Thoracic aorta (tissue), 2 donors: ENCODE measurements around the gene SCT. TPM values are rescaled to one million over a fixed set of nuclear protein-coding genes. Genes with fewer than 3 reads are reported as not detected.

ENCODE experiments used
- ATAC-seq: fragments of 150-250 bp; one replicate; pipeline ENCODE4 v1.8.0; 2017; ENCODE audit warnings: low read depth; ENCODE audit not compliant: insufficient number of reproducible peaks, low FRiP score
- DNase-seq: peaks from one replicate; pipeline ENCODE4 v3.0.0-alpha.2; 2020; ENCODE audit warnings: low spot score
- H3K27ac ChIP-seq, 2 donors: fragments of 200-600 bp; sonication (generic); 1 replicate in 1 of 2; 2 replicates in 1 of 2; pipeline ENCODE4 v1.5.1; 2016; ENCODE audit warnings: mild to moderate bottlenecking in 2 of 2, moderate library complexity in 2 of 2
- H3K27me3 ChIP-seq: fragments of 200-600 bp; sonication (generic); replicated peaks from 2 replicates; pipeline ENCODE4 v1.6.0; 2016; ENCODE audit warnings: mild to moderate bottlenecking; ENCODE audit not compliant: insufficient read depth
- H3K36me3 ChIP-seq: fragments of 200-600 bp; sonication (generic); one replicate; pipeline ENCODE4 v1.5.1; 2016
- H3K4me1 ChIP-seq, 2 donors: fragments of 200-600 bp; sonication (generic); 1 replicate in 1 of 2; 2 replicates in 1 of 2; pipeline versions ENCODE4 v1.5.1 to v1.6.0; 2016; ENCODE audit warnings: low read depth in 2 of 2, mild to moderate bottlenecking in 1 of 2; ENCODE audit not compliant: control insufficient read depth in 1 of 2
- H3K4me3 ChIP-seq: fragments of 200-600 bp; sonication (generic); 2 replicates; pipeline ENCODE4 v1.5.1; 2016; ENCODE audit warnings: mild to moderate bottlenecking
- H3K9me3 ChIP-seq: fragments of 200-600 bp; sonication (generic); 2 replicates; pipeline ENCODE4 v1.5.1; 2016
- CTCF ChIP-seq: fragments of 200-600 bp; sonication (generic); IDR thresholded peaks from one replicate; pipeline ENCODE4 v1.5.1; 2019; ENCODE audit warnings: antibody characterized with exemption
- total RNA-seq, 2 donors: library from RNA; depleted of rRNA; stranded (reverse); fragments of >200 nt; gene quantifications; one replicate each; pipeline versions ENCODE4 v1.1.0 to v1.2.3, GENCODE V29; 2016

The SCT gene
- total RNA-seq, 2 donors from 2014 or later, result not detected

- Histone ChIP-seq H3K36me3 (peaks cover 11% of the 10 kb centered on the region), H3K27me3 (no peaks in the 10 kb centered on the region), H3K27ac (no peak overlapping the region), H3K4me1 (peaks cover 4 to 15% of the 10 kb centered on the region in 2 donors), H3K9me3 (no peaks in the 10 kb centered on the region), H3K4me3 (peak overlapping the region; percentile 54)
- DNase-seq (no peak), ATAC-seq (no peak)
- no peak for TF ChIP-seq CTCF
These were observed 10.9 kb upstream of the SCT start for GRCh38 chr11:637593-638521.

GRCh38 chr11:637333-637592 lies 10.3 kb upstream of the SCT start:
- H3K9me3 ChIP-seq, result no peaks in the 10 kb centered on the region
- peaks cover 4 to 15% of the 10 kb centered on the region in 2 donors for H3K4me1 ChIP-seq
- peaks cover 9% of the 10 kb centered on the region for H3K36me3 ChIP-seq
- H3K27ac ChIP-seq, result no peak overlapping the region
- peak overlapping the region; percentile 54 for H3K4me3 ChIP-seq
- no peak for DNase-seq
- no peaks in the 10 kb centered on the region for H3K27me3 ChIP-seq
- TF ChIP-seq CTCF, result no peak
- no peak for ATAC-seq

GRCh38 chr11:636511-637332 lies 9.7 kb upstream of the SCT start, which contains the start of gene DRD4:
Gene DRD4 (plus strand): TSS chr11:637269. CDS start chr11:637305, 36 bp downstream.
- H3K4me1 ChIP-seq, result peaks cover 4 to 15% of the 10 kb centered on the region in 2 donors
- no peak within 1 kb of the TSS for H3K27ac ChIP-seq
- no peak for TF ChIP-seq CTCF
- peaks cover 3% of the 10 kb centered on the region for H3K36me3 ChIP-seq
- H3K4me3 ChIP-seq, result peak within 1 kb of the TSS; percentile 54
- DNase-seq (no peak), ATAC-seq (no peak)
- H3K9me3 ChIP-seq, result no peaks in the 10 kb centered on the region
- H3K27me3 ChIP-seq, result no peaks in the 10 kb centered on the region

GRCh38 chr11:635945-636510 lies 9.0 kb upstream of the SCT start:
- H3K27me3 ChIP-seq, result no peaks in the 10 kb centered on the region
- no peaks in the 10 kb centered on the region for H3K9me3 ChIP-seq
- DNase-seq, result no peak
- H3K36me3 ChIP-seq, result peaks cover 3% of the 10 kb centered on the region
- peaks cover 4 to 15% of the 10 kb centered on the region in 2 donors for H3K4me1 ChIP-seq
- no peak overlapping the region for H3K4me3 ChIP-seq
- no peak overlapping the region for H3K27ac ChIP-seq
- ATAC-seq, result no peak
- no peak for TF ChIP-seq CTCF

GRCh38 chr11:630871-631270 lies 3.9 kb upstream of the SCT start:
- DNase-seq, result no peak
- no peak for ATAC-seq
- Histone ChIP-seq H3K9me3 (no peaks in the 10 kb centered on the region), H3K4me1 (peaks cover 0 to 13% of the 10 kb centered on the region in 2 donors), H3K4me3 (no peak overlapping the region), H3K27me3 (no peaks in the 10 kb centered on the region), H3K36me3 (no peaks in the 10 kb centered on the region), H3K27ac (no peak overlapping the region)
- TF ChIP-seq CTCF, result no peak
